Muscle layer of colon (tissue), 2 donors: Measurements from ENCODE around the gene SLC25A22.

ENCODE experiments used
- H3K27ac ChIP-seq: one replicate; pipeline ENCODE4 v1.7.0; 2013; ENCODE audit warnings: low read depth, mild to moderate bottlenecking, low read length, moderate library complexity
- H3K27me3 ChIP-seq, 2 donors: one replicate each; pipeline ENCODE4 v1.7.0; 2013; ENCODE audit warnings: low read length in 2 of 2, mild to moderate bottlenecking in 2 of 2; ENCODE audit not compliant: insufficient read depth in 2 of 2, control insufficient read depth in 1 of 2
- H3K36me3 ChIP-seq: one replicate; pipeline ENCODE4 v1.7.0; 2013; ENCODE audit warnings: mild to moderate bottlenecking, low read length; ENCODE audit not compliant: insufficient read depth
- H3K4me1 ChIP-seq: one replicate; pipeline ENCODE4 v1.7.0; 2013; ENCODE audit warnings: mild to moderate bottlenecking, low read length; ENCODE audit not compliant: insufficient read depth
- H3K4me3 ChIP-seq, 2 donors: one replicate each; pipeline ENCODE4 v1.7.0; 2013; ENCODE audit warnings: low read length in 2 of 2, low read depth in 1 of 2, mild to moderate bottlenecking in 1 of 2, moderate library complexity in 1 of 2
- H3K9ac ChIP-seq: one replicate; pipeline ENCODE4 v1.7.0; 2013; ENCODE audit warnings: low read length
- H3K9me3 ChIP-seq: one replicate; pipeline ENCODE4 v1.7.0; 2013; ENCODE audit warnings: mild to moderate bottlenecking, low read length
- donor health status: abdominal sarcoma.
- donor health status: Adenocarcinoma of cecum.

SLC25A22 gene

GRCh38 chr11:796565-797295, 1.4 kb downstream of the SLC25A22 start:
- Histone ChIP-seq H3K9me3 (no peaks in the 10 kb centered on the region), H3K27me3 (no peaks in the 10 kb centered on the region), H3K4me1 (peaks cover 8% of the 10 kb centered on the region), H3K27ac (peak overlapping the region; percentile 83), H3K9ac (peak overlapping the region; percentile 80), H3K4me3 (peak overlapping the region; percentile 79 to 86), H3K36me3 (no peaks in the 10 kb centered on the region)

- Histone ChIP-seq H3K36me3 (no peaks in the 10 kb centered on the region), H3K9me3 (no peaks in the 10 kb centered on the region), H3K27me3 (peaks cover 0 to 3% of the 10 kb centered on the region in 2 donors), H3K4me3 (peak overlapping the region; percentile 54 to 86), H3K9ac (peak overlapping the region; percentile 80), H3K27ac (peak overlapping the region; percentile 83), H3K4me1 (peaks cover 8% of the 10 kb centered on the region)
These were observed 2.2 kb downstream of the SLC25A22 start for GRCh38 chr11:795634-796564.

GRCh38 chr11:794766-795633, 3.1 kb downstream of the SLC25A22 start:
- Histone ChIP-seq H3K9me3 (no peaks in the 10 kb centered on the region), H3K27me3 (peaks cover 0 to 5% of the 10 kb centered on the region in 2 donors), H3K27ac (no peak overlapping the region), H3K4me3 (peak overlapping the region; percentile 54 to 86), H3K4me1 (peaks cover 8% of the 10 kb centered on the region), H3K9ac (peak overlapping the region; percentile 10), H3K36me3 (no peaks in the 10 kb centered on the region)

GRCh38 chr11:794013-794765, 3.9 kb downstream of the SLC25A22 start:
- Histone ChIP-seq H3K4me3 (no peak overlapping the region), H3K4me1 (peaks cover 8% of the 10 kb centered on the region), H3K27me3 (peaks cover 0 to 11% of the 10 kb centered on the region in 2 donors), H3K9ac (no peak overlapping the region), H3K27ac (no peak overlapping the region), H3K36me3 (no peaks in the 10 kb centered on the region), H3K9me3 (no peaks in the 10 kb centered on the region)

GRCh38 chr11:793556-793955, 4.5 kb downstream of the SLC25A22 start:
- no peak overlapping the region for H3K27ac ChIP-seq
- H3K27me3 ChIP-seq = peaks cover 0 to 18% of the 10 kb centered on the region in 2 donors
- no peaks in the 10 kb centered on the region for H3K9me3 ChIP-seq
- peaks cover 8% of the 10 kb centered on the region for H3K4me1 ChIP-seq
- no peaks in the 10 kb centered on the region for H3K36me3 ChIP-seq
- no peak overlapping the region for H3K9ac ChIP-seq
- H3K4me3 ChIP-seq = no peak overlapping the region

- no peaks in the 10 kb centered on the region for H3K9me3 ChIP-seq
- no peak overlapping the region for H3K9ac ChIP-seq
- H3K27ac ChIP-seq = no peak overlapping the region
- H3K4me3 ChIP-seq = no peak overlapping the region
- no peaks in the 10 kb centered on the region for H3K36me3 ChIP-seq
- peaks cover 8% of the 10 kb centered on the region for H3K4me1 ChIP-seq
- peaks cover 0 to 23% of the 10 kb centered on the region in 2 donors for H3K27me3 ChIP-seq
These were observed 5.2 kb downstream of the SLC25A22 start for GRCh38 chr11:792873-793272.

GRCh38 chr11:792535-792821, 5.6 kb downstream of the SLC25A22 start:
- Histone ChIP-seq H3K9me3 (no peaks in the 10 kb centered on the region), H3K27ac (no peak overlapping the region), H3K4me1 (peaks cover 8% of the 10 kb centered on the region), H3K4me3 (no peak overlapping the region), H3K36me3 (no peaks in the 10 kb centered on the region), H3K9ac (no peak overlapping the region), H3K27me3 (peaks cover 0 to 23% of the 10 kb centered on the region in 2 donors)

GRCh38 chr11:791658-792534, 6.2 kb downstream of the SLC25A22 start:
- Histone ChIP-seq H3K27ac (no peak overlapping the region), H3K27me3 (peaks cover 0 to 23% of the 10 kb centered on the region in 2 donors), H3K36me3 (no peaks in the 10 kb centered on the region), H3K4me3 (no peak overlapping the region), H3K9ac (no peak overlapping the region), H3K4me1 (peaks cover 7% of the 10 kb centered on the region), H3K9me3 (no peaks in the 10 kb centered on the region)

- Histone ChIP-seq H3K27me3 (peaks cover 0 to 23% of the 10 kb centered on the region in 2 donors), H3K9ac (no peak overlapping the region), H3K4me1 (no peaks in the 10 kb centered on the region), H3K36me3 (no peaks in the 10 kb centered on the region), H3K9me3 (no peaks in the 10 kb centered on the region), H3K4me3 (no peak overlapping the region), H3K27ac (no peak overlapping the region)
These were observed 7.1 kb downstream of the SLC25A22 start for GRCh38 chr11:790721-791564.
